ENCODE measurements around the gene SPCS1. TPM values are rescaled to one million over a fixed set of nuclear protein-coding genes. Genes with fewer than 3 reads are reported as not detected.

Gene SPCS1
- total RNA-seq, 1 donor from 2014 or later, result 125 TPM

DNA sequence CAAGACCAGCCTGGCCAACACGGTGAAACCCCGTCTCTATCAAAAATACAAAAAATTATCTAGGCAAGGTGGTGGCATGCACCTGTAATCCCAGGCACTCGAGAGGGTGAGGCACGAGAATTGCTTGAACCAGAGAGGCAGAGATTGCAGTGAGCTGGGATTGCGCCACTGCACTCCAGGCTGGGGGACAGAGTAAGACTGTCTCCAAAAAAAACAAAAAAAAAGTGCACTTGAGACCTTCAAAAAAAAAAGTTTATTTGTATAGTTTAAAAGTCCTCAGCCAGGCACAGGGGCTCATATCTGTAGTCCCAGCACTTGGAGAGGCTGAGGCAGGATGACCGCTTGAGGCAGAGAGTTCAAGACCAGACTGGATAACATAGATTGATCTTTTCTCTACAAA is 22.3 kb upstream of the SPCS1 start:
- Mint-ChIP-seq H3K4me1 (ENCODE audit: low read depth) (peaks cover 54% of the 10 kb centered on the region), H3K27me3 (ENCODE audit: low read depth) (no peaks in the 10 kb centered on the region), H3K4me3 (ENCODE audit: low read depth) (peak overlapping the region; percentile 87), H3K9me3 (no peaks in the 10 kb centered on the region), H3K27ac (peak overlapping the region; percentile 72), H3K36me3 (ENCODE audit: low read depth) (peaks cover 82% of the 10 kb centered on the region)
- DNase-seq (ENCODE audit: low spot score), result no peak
- intact Hi-C loops (cut with micrococcal nuclease), result loop anchor here (10.0 kb wide), 4 partner anchors 229 to 709 kb away; partner anchors contain the start of genes ABHD14A, ABHD14B, DUSP7 and NISCH

DNA sequence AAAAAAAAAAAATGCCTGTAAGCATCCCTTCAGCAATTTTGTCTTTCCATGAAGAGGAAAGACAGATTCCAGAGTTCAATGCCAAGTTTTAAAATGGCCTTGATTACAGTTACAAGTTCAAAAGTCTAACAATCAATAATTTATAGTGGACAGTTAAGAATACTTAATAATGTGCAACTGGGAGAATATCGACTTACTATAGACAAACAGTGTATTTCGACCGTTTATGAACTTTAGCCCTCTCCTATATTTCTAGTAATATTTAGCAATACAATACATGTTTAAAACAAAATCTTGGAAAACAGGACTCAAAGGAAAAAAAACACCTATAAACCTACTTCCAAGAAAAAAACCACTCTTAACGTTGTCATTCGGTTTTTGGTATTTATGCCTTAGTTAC is 21.7 kb upstream of the SPCS1 start:
- H3K27ac Mint-ChIP-seq, result peak overlapping the region; percentile 93
- intact Hi-C loops (cut with micrococcal nuclease), result loop anchor here (10.0 kb wide), 4 partner anchors 229 to 709 kb away; partner anchors contain the start of genes ABHD14A, ABHD14B, DUSP7 and NISCH
- DNase-seq (ENCODE audit: low spot score), result no peak
- H3K27me3 Mint-ChIP-seq (ENCODE audit: low read depth), result no peaks in the 10 kb centered on the region
- H3K4me1 Mint-ChIP-seq (ENCODE audit: low read depth), result peaks cover 57% of the 10 kb centered on the region
- no peaks in the 10 kb centered on the region for H3K9me3 Mint-ChIP-seq
- H3K4me3 Mint-ChIP-seq (ENCODE audit: low read depth), result peak overlapping the region; percentile 87
- peaks cover 82% of the 10 kb centered on the region for H3K36me3 Mint-ChIP-seq (ENCODE audit: low read depth)

DNA sequence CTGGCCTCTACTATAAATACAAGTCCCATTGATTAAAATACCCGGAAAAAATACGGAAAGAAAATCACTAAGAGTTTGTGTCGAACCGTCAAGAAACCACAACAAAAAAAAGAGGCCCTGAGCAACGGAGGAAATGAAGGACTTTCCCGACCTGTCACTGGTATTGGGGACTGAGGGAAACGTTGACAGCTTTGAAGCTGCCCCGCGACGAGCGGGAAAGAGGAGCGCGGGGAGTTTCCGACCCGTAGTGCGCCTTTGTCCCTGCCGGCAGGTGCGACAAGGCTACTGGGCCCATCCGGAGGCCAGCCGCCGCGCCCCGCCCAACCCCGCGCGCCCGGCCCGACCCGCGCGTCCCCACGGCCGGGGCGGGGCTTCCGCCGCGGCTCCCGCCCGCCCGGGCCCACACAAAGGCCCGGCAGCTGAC is 20.6 kb upstream of the SPCS1 start:
- Mint-ChIP-seq H3K27ac (peak overlapping the region; percentile 93), H3K4me1 (ENCODE audit: low read depth) (peaks cover 50% of the 10 kb centered on the region), H3K9me3 (no peaks in the 10 kb centered on the region), H3K36me3 (ENCODE audit: low read depth) (peaks cover 82% of the 10 kb centered on the region), H3K4me3 (ENCODE audit: low read depth) (peak overlapping the region; percentile 87), H3K27me3 (ENCODE audit: low read depth) (no peaks in the 10 kb centered on the region)
- DNase-seq (ENCODE audit: low spot score), result peak; percentile 76
- intact Hi-C loops (cut with micrococcal nuclease), result loop anchor here (5.0 to 10.0 kb wide), 5 partner anchors 148 to 710 kb away; partner anchors contain the start of genes ABHD14A, ABHD14B, DUSP7 and NISCH

DNA sequence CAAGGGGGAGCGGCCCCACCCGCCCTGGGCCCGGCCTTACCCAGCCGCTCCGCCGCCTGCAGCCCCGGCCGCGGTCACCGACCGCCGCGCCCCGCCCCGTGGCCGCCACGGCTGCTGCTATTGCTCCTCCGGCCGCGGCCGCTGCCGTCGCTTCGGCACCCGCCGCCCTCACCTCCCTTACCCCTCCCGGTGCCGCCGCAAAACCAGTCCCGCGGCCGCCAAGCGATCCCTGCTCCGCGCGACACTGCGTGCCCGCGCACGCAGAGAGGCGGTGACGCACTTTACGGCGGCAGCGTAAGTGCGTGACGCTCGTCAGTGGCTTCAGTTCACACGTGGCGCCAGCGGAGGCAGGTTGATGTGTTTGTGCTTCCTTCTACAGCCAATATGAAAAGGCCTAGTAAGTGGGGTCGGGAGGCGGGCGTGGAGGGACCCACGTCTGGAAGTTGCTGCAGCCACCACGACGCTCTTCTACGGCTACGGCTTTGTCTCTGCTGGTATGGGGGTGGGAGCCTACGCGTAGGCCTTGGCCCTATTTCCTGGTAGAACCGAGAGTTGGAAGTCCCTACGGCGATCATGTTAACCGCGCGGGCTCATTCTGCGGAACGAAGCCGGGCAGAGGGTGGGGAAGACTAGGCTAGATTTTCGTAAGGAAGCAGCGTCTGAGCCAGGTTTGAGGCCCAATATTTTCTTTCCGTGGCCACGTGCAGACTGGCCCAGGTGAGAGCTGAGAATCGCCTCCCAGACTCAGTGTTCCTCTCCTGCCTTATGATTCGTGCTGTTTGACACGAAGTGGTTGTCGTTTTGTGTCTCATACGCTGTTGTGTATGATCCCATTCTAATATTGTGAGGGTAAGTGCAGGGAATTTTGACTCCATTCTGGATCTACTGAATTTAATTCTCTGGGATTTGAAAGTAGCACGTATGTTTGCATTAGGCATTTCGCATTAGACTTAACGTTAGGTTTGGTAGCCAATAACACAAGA is 19.9 kb upstream of the SPCS1 start, which contains the start of the genes GNL3 and PBRM1:
Gene GNL3 (plus strand): TSS at position 324 of the 983 bp plus-strand sequence. CDS start 61 bp downstream, at position 385.
Gene PBRM1 (minus strand): TSS at position 205 of the 983 bp plus-strand sequence.
- peaks cover 46% of the 10 kb centered on the region for H3K4me1 Mint-ChIP-seq (ENCODE audit: low read depth)
- no peaks in the 10 kb centered on the region for H3K27me3 Mint-ChIP-seq (ENCODE audit: low read depth)
- intact Hi-C loops (cut with micrococcal nuclease), result loop anchor here (1.0 to 10.0 kb wide), 6 partner anchors 20 to 711 kb away; partner anchors contain the start of genes ABHD14A, ABHD14B, DUSP7 and NISCH
- H3K9me3 Mint-ChIP-seq, result no peaks in the 10 kb centered on the region
- H3K36me3 Mint-ChIP-seq (ENCODE audit: low read depth), result peaks cover 84% of the 10 kb centered on the region
- peak within 1 kb of the TSS; percentile 99 for H3K27ac Mint-ChIP-seq
- DNase-seq (ENCODE audit: low spot score), result peak; percentile 94
- H3K4me3 Mint-ChIP-seq (ENCODE audit: low read depth), result peak within 1 kb of the TSS; percentile 99

DNA sequence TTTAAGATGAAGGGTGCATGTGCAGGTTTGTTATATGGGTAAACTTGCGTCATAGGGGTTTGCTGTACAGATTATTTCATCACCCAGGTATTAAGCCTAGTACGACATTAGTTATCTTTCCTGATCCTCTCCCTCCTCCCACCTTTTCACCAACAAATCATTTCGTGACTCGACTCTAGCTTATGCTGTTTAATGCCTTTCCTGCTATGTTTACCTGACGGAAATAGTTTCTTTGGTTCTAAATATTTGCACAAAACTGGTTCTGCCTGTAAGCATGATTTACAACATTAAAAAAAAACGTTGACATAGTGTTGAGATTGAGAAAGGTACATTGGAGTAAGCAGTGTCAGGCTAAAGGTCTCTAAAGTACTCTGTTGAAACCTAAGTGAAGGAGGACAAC is 17.6 kb upstream of the SPCS1 start:
- Mint-ChIP-seq H3K27me3 (ENCODE audit: low read depth) (no peaks in the 10 kb centered on the region), H3K9me3 (no peaks in the 10 kb centered on the region), H3K4me3 (ENCODE audit: low read depth) (peak overlapping the region; percentile 47), H3K36me3 (ENCODE audit: low read depth) (peaks cover 81% of the 10 kb centered on the region), H3K4me1 (ENCODE audit: low read depth) (peaks cover 35% of the 10 kb centered on the region), H3K27ac (peak overlapping the region; percentile 38)
- intact Hi-C loops (cut with micrococcal nuclease), result loop anchor here (5.0 to 10.0 kb wide), 5 partner anchors 151 to 713 kb away; partner anchors contain the start of genes ABHD14A, ABHD14B, DUSP7 and NISCH
- DNase-seq (ENCODE audit: low spot score), result no peak

DNA sequence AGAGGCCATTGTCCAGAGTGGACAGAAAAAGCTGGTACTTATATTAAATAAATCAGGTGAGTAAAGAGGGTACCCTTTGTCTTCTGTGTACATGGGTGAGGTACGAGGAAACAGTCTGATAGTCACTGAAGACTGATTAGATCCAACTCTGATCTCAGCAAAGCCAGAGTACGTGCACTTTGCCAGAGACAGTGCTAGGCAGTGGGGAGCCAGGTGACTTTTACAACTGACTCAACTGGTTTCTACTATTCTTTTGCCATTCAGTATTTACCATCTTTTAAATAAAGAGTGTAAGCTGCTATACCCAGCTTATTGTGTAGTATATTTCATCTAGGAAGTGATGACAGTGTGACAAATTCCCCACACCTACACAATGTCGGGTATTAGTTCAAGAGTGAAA is 16.8 kb upstream of the SPCS1 start:
- H3K27ac Mint-ChIP-seq, result peak overlapping the region; percentile 46
- intact Hi-C loops (cut with micrococcal nuclease), result loop anchor here (5.0 to 10.0 kb wide), 5 partner anchors 152 to 714 kb away; partner anchors contain the start of genes ABHD14A, ABHD14B, DUSP7 and NISCH
- DNase-seq (ENCODE audit: low spot score), result no peak
- peaks cover 87% of the 10 kb centered on the region for H3K36me3 Mint-ChIP-seq (ENCODE audit: low read depth)
- peaks cover 36% of the 10 kb centered on the region for H3K4me1 Mint-ChIP-seq (ENCODE audit: low read depth)
- H3K9me3 Mint-ChIP-seq, result no peaks in the 10 kb centered on the region
- H3K4me3 Mint-ChIP-seq (ENCODE audit: low read depth), result no peak overlapping the region
- no peaks in the 10 kb centered on the region for H3K27me3 Mint-ChIP-seq (ENCODE audit: low read depth)

DNA sequence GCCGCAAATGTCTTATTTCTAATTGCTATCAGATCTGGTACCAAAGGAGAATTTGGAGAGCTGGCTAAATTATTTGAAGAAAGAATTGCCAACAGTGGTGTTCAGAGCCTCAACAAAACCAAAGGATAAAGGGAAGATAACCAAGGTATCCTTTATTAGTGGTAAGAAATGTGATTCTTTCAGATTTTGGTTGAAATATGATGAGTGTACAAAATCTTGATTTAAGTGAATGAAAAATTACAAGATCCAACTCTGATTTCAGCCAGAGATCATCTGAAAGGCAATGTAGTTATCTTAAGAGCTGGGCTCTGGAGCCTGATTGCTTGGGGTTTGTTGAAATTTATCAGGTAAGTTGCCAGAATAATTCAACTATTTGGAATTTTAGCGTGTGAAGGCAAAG is 15.3 kb upstream of the SPCS1 start:
- Mint-ChIP-seq H3K27ac (peak overlapping the region; percentile 46), H3K9me3 (no peaks in the 10 kb centered on the region), H3K27me3 (ENCODE audit: low read depth) (no peaks in the 10 kb centered on the region), H3K4me1 (ENCODE audit: low read depth) (peaks cover 31% of the 10 kb centered on the region), H3K4me3 (ENCODE audit: low read depth) (no peak overlapping the region), H3K36me3 (ENCODE audit: low read depth) (peaks cover 90% of the 10 kb centered on the region)
- intact Hi-C loops (cut with micrococcal nuclease), result no loop called here
- DNase-seq (ENCODE audit: low spot score), result no peak

DNA sequence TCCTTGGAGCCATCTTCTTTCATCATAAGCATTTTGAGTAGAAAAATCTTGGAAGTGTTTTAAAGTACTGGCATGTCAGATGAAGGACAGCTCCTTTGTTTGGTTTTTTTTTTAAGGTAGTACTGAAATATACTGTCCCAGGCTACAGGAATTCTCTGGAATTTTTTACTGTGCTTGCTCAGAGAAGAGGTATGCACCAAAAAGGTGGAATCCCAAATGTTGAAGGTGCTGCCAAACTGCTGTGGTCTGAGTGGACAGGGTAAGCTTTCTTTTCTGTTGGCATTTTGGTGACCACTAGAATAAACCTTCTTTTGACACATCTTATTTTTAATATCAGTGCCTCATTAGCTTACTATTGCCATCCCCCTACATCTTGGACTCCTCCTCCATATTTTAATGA is 12.8 kb upstream of the SPCS1 start:
- no peak for DNase-seq (ENCODE audit: low spot score)
- Mint-ChIP-seq H3K4me1 (ENCODE audit: low read depth) (peaks cover 32% of the 10 kb centered on the region), H3K27me3 (ENCODE audit: low read depth) (no peaks in the 10 kb centered on the region), H3K9me3 (no peaks in the 10 kb centered on the region), H3K4me3 (ENCODE audit: low read depth) (no peak overlapping the region), H3K27ac (peak overlapping the region; percentile 43), H3K36me3 (ENCODE audit: low read depth) (peaks cover 87% of the 10 kb centered on the region)
- intact Hi-C loops (cut with micrococcal nuclease), result no loop called here

DNA sequence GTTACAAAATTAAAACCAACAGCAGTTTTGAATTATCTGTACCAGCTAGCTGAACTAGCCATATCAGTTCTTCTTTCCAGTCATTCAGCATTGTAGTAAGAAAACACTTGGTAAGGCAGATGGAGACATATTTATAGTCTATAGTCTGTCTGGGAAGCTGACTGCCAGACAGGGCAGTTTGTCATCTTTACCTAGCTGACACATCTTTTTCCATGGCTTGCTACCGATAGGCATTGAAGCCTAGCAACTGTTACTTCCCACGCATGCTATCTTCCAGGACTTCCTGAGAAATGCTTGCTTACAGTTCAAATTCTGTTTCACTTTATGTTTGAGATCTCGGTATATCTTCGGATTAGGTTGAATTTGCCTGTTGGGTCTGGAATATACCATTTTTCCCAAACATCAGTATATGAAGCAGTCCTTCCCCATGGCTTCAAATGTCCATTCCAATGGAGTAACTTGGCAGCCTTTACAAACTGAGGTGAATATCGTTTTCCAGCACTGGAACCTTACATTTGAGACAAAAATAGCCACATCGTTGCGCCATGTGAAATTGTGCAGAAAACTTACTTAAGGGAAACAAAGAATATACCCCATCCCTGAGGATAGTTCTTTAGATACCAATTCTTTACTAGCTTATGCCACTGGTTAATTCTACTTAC is 11.2 kb upstream of the SPCS1 start:
- no peaks in the 10 kb centered on the region for H3K27me3 Mint-ChIP-seq (ENCODE audit: low read depth)
- intact Hi-C loops (cut with micrococcal nuclease), result no loop called here
- no peaks in the 10 kb centered on the region for H3K9me3 Mint-ChIP-seq
- DNase-seq (ENCODE audit: low spot score), result no peak
- H3K36me3 Mint-ChIP-seq (ENCODE audit: low read depth), result peaks cover 77% of the 10 kb centered on the region
- peaks cover 21% of the 10 kb centered on the region for H3K4me1 Mint-ChIP-seq (ENCODE audit: low read depth)
- H3K27ac Mint-ChIP-seq, result no peak overlapping the region
- H3K4me3 Mint-ChIP-seq (ENCODE audit: low read depth), result no peak overlapping the region

DNA sequence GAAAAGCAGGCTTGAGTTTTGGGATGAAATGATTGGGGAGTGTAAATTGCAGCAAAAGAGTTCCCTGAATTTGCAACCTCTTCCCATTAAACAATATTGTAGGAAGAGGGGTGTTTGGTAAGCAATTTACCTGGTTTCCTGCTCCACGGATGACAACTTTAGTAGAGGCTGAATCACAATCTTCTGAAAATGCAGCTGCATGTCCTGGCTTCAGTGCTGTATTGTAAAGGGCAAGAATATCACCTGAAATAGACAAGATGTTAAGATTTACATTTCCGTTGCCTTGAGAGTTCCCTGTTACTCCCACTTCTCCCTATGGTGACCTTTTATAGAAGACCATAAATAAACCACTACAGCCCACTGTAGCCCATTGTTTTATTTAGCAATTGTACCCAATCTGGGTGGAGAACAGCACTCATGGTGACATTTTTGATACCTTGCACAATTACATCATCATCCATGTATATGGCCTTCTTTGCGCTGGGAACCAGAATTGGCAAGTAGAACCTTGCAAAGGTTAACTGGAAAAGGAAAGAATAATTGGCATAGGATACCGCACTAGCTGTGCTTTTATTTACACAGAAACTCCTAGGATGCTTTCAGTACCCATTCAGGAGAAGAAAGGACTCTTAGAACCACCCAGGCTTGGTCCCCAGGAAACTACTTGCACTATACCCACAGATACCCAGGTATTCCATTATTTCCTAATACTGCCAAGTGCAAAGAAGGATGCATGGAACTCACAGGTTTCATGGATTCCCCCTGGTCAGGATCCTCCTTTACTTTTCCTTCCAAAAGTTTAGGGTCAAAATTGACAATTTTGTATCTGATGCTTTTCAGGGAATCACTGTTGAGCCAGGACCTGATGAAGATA is 9.9 kb upstream of the SPCS1 start:
- H3K4me1 Mint-ChIP-seq (ENCODE audit: low read depth), result peaks cover 20% of the 10 kb centered on the region
- H3K9me3 Mint-ChIP-seq, result no peaks in the 10 kb centered on the region
- no peak for DNase-seq (ENCODE audit: low spot score)
- intact Hi-C loops (cut with micrococcal nuclease), result no loop called here
- H3K27ac Mint-ChIP-seq, result no peak overlapping the region
- H3K36me3 Mint-ChIP-seq (ENCODE audit: low read depth), result peaks cover 68% of the 10 kb centered on the region
- no peaks in the 10 kb centered on the region for H3K27me3 Mint-ChIP-seq (ENCODE audit: low read depth)
- no peak overlapping the region for H3K4me3 Mint-ChIP-seq (ENCODE audit: low read depth)

DNA sequence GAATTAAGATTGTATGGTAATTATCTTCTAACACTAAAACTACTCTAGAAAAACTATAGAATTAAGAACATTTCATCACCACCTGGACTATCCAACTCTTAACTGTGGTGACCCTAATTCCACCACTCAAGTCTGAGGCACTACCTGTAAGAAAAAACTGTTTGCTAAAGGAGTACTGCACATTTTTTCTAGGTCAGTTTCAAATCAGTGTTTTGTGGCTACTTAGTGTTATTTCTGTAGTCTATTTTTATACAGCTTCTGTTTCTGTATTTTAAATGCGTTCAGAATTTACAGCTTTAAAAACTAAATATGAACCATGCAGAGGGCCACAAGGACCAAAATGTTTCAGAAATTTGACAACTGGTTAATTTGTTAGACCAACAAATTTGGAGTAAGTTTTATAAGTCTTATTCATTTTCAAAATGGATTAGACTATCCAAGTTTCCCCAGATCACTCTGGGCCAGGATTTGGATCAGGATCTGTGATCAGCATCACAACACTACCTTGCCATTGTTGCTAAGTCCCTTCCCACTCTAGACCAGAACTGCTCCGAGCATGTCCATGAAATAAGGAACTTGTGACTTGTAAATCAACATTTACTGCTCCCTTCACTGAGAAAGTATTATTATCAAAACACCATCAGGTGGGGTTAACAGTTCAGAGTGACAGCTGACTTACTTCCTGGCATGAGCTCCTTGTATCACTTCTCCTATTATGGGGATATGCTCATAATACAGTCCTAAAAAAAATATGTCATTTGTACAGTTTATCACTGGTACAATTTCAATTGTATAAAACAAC is 8.9 kb upstream of the SPCS1 start:
- no peaks in the 10 kb centered on the region for H3K9me3 Mint-ChIP-seq
- peaks cover 63% of the 10 kb centered on the region for H3K36me3 Mint-ChIP-seq (ENCODE audit: low read depth)
- H3K4me1 Mint-ChIP-seq (ENCODE audit: low read depth), result peaks cover 20% of the 10 kb centered on the region
- intact Hi-C loops (cut with micrococcal nuclease), result no loop called here
- no peak for DNase-seq (ENCODE audit: low spot score)
- H3K4me3 Mint-ChIP-seq (ENCODE audit: low read depth), result no peak overlapping the region
- peak overlapping the region; percentile 38 for H3K27ac Mint-ChIP-seq
- no peaks in the 10 kb centered on the region for H3K27me3 Mint-ChIP-seq (ENCODE audit: low read depth)

Measured in activated T-helper 2 cell treated with anti-CD3 and anti-CD28 coated beads, Interferon-gamma antibody, Interleukin-2, Interleukin-4, amounts not matched to agents 10 μg/mL and 5 μg/mL and 100 μg/mL, durations not matched to agents 14 hours and 24 hours and 36 hours (primary cell).